ENCODE data around the gene SLC38A10.

Gene SLC38A10

DNA sequence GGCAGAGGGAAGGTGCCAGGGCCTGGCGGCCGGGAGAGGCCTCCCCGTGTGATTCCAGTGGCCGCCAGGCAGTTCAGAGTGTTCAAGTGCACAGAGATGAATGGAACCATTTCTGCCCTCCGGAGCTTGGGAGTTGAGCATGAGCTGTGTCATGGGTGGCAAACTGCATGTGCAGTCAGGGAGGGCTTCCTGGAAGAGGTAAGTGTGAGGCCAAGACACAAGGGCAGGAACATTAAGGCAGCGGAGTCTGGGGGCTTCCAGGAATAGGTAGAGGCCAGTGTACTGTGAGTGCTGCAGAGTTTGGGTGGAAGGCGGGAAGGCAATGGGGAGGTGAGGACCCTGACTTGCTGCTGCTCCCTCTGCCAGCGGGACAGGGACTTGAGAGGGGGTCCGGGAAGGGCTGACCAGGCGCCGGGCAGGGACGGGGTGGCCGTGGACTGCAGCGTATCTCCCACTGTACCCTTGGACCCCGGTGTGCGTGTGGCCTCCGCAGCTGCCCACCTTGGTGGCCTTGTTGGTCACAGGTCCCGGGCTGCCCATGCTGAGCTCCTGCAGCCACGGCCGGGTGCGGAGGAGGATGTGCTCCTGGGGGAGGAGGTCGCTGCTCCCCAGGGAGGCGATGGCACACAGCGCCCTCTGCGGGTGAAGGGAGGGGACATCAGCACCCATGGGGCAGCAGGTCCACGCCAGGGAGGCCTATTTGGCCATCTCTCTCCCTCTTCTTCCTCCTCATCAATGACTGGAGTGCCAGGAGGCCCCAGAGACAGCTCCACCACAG, 64.9 kb downstream of the SLC38A10 start:
- peaks cover 25% of the 10 kb centered on the region for H3K36me3 ChIP-seq (ENCODE audit: control insufficient read depth, low read length)
- TF ChIP-seq, protein P1, sequence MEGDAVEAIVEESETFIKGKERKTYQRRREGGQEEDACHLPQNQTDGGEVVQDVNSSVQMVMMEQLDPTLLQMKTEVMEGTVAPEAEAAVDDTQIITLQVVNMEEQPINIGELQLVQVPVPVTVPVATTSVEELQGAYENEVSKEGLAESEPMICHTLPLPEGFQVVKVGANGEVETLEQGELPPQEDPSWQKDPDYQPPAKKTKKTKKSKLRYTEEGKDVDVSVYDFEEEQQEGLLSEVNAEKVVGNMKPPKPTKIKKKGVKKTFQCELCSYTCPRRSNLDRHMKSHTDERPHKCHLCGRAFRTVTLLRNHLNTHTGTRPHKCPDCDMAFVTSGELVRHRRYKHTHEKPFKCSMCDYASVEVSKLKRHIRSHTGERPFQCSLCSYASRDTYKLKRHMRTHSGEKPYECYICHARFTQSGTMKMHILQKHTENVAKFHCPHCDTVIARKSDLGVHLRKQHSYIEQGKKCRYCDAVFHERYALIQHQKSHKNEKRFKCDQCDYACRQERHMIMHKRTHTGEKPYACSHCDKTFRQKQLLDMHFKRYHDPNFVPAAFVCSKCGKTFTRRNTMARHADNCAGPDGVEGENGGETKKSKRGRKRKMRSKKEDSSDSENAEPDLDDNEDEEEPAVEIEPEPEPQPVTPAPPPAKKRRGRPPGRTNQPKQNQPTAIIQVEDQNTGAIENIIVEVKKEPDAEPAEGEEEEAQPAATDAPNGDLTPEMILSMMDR (IDR thresholded peaks at IDR 0.05; ENCODE audit: low read depth, low read length, poor library complexity, severe bottlenecking): peak; percentile 54
- no peak for TF ChIP-seq EZH2phosphoT487 (IDR thresholded peaks at IDR 0.05; ENCODE audit: borderline replicate concordance, low read length)
- peaks cover 19% of the 10 kb centered on the region for H3K4me1 ChIP-seq (ENCODE audit: control insufficient read depth, low read length)
- no peaks in the 10 kb centered on the region for H3K27me3 ChIP-seq (ENCODE audit: control insufficient read depth, low read length)
- H3K4me2 ChIP-seq (ENCODE audit: low read length): no peak overlapping the region
- H3K79me2 ChIP-seq (ENCODE audit: control insufficient read depth, low read length): no peaks in the 10 kb centered on the region
- H3K9me3 ChIP-seq (ENCODE audit: control insufficient read depth, insufficient read depth, low read length): no peaks in the 10 kb centered on the region
- peaks cover 6% of the 10 kb centered on the region; the same call in 1 of the 2 replicates for H3F3A ChIP-seq (ENCODE audit: control insufficient read depth, insufficient read depth)
- H3K27ac ChIP-seq (ENCODE audit: low read depth, low read length): no peak overlapping the region
- H3K9me2 ChIP-seq (replicated peaks; ENCODE audit: control insufficient read depth, low read length): no peaks in the 10 kb centered on the region
- H4K20me1 ChIP-seq (ENCODE audit: control insufficient read depth, insufficient read depth, low read depth, low read length): no peaks in the 10 kb centered on the region
- no peak overlapping the region for H3K4me3 ChIP-seq (ENCODE audit: low read length)

DNA sequence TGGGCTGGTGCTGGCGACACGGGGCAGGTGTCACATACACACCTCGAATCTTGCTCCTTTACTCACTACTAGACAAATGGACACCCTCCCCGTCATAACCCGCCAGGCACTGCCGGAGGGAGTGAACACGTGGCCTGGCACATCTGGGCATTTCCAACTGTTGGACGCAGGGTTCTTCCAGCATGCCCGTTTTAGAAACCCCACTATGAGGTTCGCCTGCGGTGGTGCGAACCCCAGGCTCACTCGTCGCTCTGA, 65.5 kb downstream of the SLC38A10 start:
- H4K20me1 ChIP-seq (ENCODE audit: control insufficient read depth, insufficient read depth, low read depth, low read length): no peaks in the 10 kb centered on the region
- TF ChIP-seq EZH2phosphoT487 (IDR thresholded peaks at IDR 0.05; ENCODE audit: borderline replicate concordance, low read length): no peak
- TF ChIP-seq, protein P1 (IDR thresholded peaks at IDR 0.05; ENCODE audit: low read depth, low read length, poor library complexity, severe bottlenecking): no peak
- no peaks in the 10 kb centered on the region for H3K9me3 ChIP-seq (ENCODE audit: control insufficient read depth, insufficient read depth, low read length)
- peaks cover 25% of the 10 kb centered on the region for H3K36me3 ChIP-seq (ENCODE audit: control insufficient read depth, low read length)
- H3K79me2 ChIP-seq (ENCODE audit: control insufficient read depth, low read length): no peaks in the 10 kb centered on the region
- H3K4me3 ChIP-seq (ENCODE audit: low read length): no peak overlapping the region
- H3K9me2 ChIP-seq (replicated peaks; ENCODE audit: control insufficient read depth, low read length): no peaks in the 10 kb centered on the region
- no peaks in the 10 kb centered on the region for H3K27me3 ChIP-seq (ENCODE audit: control insufficient read depth, low read length)
- no peak overlapping the region for H3K4me2 ChIP-seq (ENCODE audit: low read length)
- H3F3A ChIP-seq (ENCODE audit: control insufficient read depth, insufficient read depth): peaks cover 6% of the 10 kb centered on the region; the same call in 1 of the 2 replicates
- peaks cover 19% of the 10 kb centered on the region for H3K4me1 ChIP-seq (ENCODE audit: control insufficient read depth, low read length)
- H3K27ac ChIP-seq (ENCODE audit: low read depth, low read length): no peak overlapping the region

DNA sequence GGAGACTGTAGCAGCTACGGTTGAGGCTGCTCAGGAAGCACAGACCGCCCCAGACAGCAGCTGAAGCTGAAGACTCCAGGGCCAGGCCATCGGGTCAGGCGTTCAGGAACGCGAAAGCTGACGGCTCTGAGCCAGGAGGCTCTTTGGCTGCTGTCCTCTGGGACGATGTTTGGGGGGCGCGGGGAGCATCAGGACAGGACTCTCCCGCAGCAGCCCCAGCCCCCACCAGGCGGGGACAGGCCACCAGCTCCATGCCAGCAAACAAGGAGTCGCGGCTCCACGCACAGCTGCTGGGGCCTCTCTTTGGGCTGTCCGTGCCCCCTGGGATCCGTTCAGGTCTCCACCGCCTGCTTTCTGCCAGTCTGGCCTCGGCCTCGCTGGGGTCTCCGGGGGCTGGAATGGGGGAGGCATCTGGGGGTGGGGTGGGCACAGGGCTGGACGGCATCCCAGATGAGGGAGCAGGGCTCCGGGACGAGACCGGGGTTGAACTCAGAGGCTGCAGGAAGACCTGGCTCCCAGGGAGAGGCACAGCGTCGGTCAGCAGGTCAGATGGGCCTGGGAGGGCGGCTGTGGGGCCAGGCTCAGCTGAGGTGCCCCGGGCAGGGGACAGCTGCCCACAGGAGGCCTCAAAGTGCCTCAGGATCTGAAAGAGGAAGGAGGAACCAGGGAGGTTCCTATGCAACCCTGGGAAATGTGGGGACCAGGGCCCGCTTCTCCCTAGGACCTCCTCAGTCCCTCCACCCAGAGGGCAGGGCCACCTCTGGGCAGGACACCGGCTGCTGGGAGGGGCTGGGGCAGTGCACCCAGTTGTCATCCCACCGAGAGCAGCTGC, 66.1 kb downstream of the SLC38A10 start:
- Histone ChIP-seq H4K20me1 (ENCODE audit: control insufficient read depth, insufficient read depth, low read depth, low read length) (no peaks in the 10 kb centered on the region), H3K4me1 (ENCODE audit: control insufficient read depth, low read length) (peaks cover 19% of the 10 kb centered on the region), H3K27me3 (ENCODE audit: control insufficient read depth, low read length) (no peaks in the 10 kb centered on the region), H3K9me3 (ENCODE audit: control insufficient read depth, insufficient read depth, low read length) (no peaks in the 10 kb centered on the region), H3K9me2 (replicated peaks; ENCODE audit: control insufficient read depth, low read length) (no peaks in the 10 kb centered on the region), H3K27ac (ENCODE audit: low read depth, low read length) (peak overlapping the region; percentile 40; the same call in 1 of the 2 replicates), H3K79me2 (ENCODE audit: control insufficient read depth, low read length) (no peaks in the 10 kb centered on the region), H3K4me3 (ENCODE audit: low read length) (no peak overlapping the region), H3F3A (ENCODE audit: control insufficient read depth, insufficient read depth) (peaks cover 6% of the 10 kb centered on the region; the same call in 1 of the 2 replicates), H3K4me2 (ENCODE audit: low read length) (peak overlapping the region; percentile 43), H3K36me3 (ENCODE audit: control insufficient read depth, low read length) (peaks cover 25% of the 10 kb centered on the region)
- no peak for TF ChIP-seq EZH2phosphoT487 (IDR thresholded peaks at IDR 0.05; ENCODE audit: borderline replicate concordance, low read length)
- TF ChIP-seq, protein P1 (IDR thresholded peaks at IDR 0.05; ENCODE audit: low read depth, low read length, poor library complexity, severe bottlenecking): no peak
